GM21786 (cell line): ENCODE results near the gene PTRH2.
A peak's percentile ranks its signal among the peaks of the same experiment; 100 is the strongest.
"Not testable (repeated sequence)": the region's sequence is repeated elsewhere in the genome, so short reads cannot be mapped to it uniquely, and the experiment has no call there.

Source experiments
- ATAC-seq: cut with Tn5 transposase; IDR thresholded peaks from one replicate; pipeline ENCODE4 v1.9.1; 2021; ENCODE audit not compliant: unreplicated experiment

The PTRH2 gene

GRCh38 chr17:59671386-59671785 lies 35.8 kb downstream of the PTRH2 start:
- no peak for ATAC-seq

GRCh38 chr17:59669944-59670343 lies 37.3 kb downstream of the PTRH2 start:
- no peak for ATAC-seq

- peak; percentile 44 for ATAC-seq
Measured at GRCh38 chr17:59669411-59669810, 37.8 kb downstream of the PTRH2 start.

GRCh38 chr17:59668816-59669215 lies 38.4 kb downstream of the PTRH2 start:
- no peak for ATAC-seq

GRCh38 chr17:59666235-59666634 lies 41.0 kb downstream of the PTRH2 start:
- no peak for ATAC-seq

GRCh38 chr17:59656624-59657023 lies 50.6 kb downstream of the PTRH2 start:
- ATAC-seq: not testable (repeated sequence)

GRCh38 chr17:59652119-59652518 lies 55.1 kb downstream of the PTRH2 start:
- no peak for ATAC-seq

- ATAC-seq: no peak
Measured at GRCh38 chr17:59651346-59651745, 55.9 kb downstream of the PTRH2 start.

GRCh38 chr17:59650642-59651041 lies 56.6 kb downstream of the PTRH2 start:
- no peak for ATAC-seq

- ATAC-seq: no peak
Measured at GRCh38 chr17:59649886-59650285, 57.3 kb downstream of the PTRH2 start.
